Retina (tissue), 1 donor: ENCODE data around the gene MGRN1.

Experiments used
- DNase-seq: peaks from one replicate; pipeline ENCODE4 v3.0.0-alpha.2; 2016

The MGRN1 gene

GRCh38 chr16:4624015-4624826 lies at the start of gene MGRN1:
MGRN1 (plus strand) TSS chr16:4624826; CDS start chr16:4624961, 135 bp downstream.
- DNase-seq = peak; percentile 100

DNA sequence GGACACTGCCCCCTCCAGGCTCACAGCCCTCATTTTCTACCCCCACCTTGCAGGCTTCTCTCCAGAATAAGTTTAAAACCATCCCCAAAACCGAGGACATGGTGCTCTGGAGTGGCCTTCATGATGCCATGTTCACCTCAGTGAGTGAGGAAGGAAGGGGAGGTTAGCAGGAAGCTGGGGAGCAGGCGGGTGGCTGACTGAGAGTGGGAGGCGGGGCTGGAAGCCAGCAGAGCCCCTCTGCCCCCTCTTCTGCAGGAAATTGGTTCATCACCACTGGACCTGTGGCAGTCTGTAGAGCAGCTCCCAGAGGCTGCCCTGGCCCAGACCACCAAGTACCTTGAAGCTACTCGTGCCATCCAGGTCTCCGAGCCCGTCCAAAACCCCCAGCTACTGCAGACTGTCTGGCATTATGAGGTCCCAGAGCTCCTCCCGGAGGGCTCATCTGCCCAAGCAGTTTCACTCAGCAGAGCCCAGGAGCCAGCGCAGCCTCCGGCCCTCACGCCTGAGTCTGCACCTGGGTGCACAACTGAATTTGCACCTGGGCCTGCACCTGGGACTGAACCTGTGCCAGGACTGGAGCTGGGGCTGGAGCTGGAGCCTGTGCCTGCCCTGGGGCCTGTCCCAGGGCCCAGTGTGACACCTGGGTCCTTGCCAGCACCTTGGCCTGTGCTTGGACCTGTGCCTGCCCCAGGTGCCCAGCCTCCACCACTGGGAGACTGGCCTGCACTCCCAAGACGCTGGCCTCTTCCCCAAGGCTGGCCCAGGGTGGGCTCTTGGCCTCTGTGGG lies 49.5 kb upstream of the MGRN1 start:
- DNase-seq = no peak

- no peak for DNase-seq
Measured at GRCh38 chr16:4576008-4576407, 48.6 kb upstream of the MGRN1 start.

- DNase-seq = no peak
Measured at GRCh38 chr16:4578961-4579530, 45.6 kb upstream of the MGRN1 start.

DNA sequence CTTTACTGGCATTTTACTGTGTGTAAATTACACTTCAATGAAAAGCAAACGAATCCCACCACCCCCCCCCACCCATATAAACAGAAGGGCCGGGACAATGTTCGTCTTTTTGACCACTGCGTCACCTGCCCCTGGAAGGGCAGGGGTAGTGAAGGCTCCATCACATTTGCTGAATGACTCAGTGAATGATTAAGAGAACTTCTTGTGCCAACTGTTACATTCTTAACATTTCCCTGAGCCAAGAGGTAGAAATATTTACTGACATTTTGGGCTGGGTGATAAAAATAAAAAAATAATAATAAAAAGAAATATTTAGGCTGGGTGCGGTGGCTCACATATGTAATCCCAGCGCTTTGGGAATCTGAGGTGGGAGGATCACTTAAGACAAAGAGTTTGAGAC lies 44.4 kb upstream of the MGRN1 start:
- DNase-seq = no peak

- DNase-seq = no peak
Measured at GRCh38 chr16:4583906-4584305, 40.7 kb upstream of the MGRN1 start.

DNA sequence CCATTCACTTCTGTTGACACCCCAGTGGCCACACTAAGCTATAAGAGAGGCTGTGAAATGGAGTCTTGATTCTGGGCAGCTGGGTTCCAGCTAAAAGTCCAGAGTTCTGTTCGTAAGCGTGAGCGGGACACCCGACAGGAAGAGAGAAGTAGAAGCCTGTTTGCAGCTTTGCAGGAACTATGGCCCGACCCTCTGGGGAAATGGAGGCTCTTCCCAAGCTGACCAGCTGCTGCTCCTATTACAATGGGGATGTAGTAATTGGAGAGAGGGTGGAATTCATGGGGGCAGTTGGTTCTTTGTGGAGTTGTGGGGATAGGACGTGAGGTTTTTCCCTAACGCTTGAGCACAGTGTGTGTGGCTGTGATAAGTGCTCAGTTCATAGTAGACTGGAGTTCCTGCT lies 38.3 kb upstream of the MGRN1 start:
- DNase-seq = no peak

- DNase-seq = no peak
Measured at GRCh38 chr16:4588386-4588785, 36.2 kb upstream of the MGRN1 start.

- no peak for DNase-seq
Measured at GRCh38 chr16:4588961-4589360, 35.7 kb upstream of the MGRN1 start.

DNA sequence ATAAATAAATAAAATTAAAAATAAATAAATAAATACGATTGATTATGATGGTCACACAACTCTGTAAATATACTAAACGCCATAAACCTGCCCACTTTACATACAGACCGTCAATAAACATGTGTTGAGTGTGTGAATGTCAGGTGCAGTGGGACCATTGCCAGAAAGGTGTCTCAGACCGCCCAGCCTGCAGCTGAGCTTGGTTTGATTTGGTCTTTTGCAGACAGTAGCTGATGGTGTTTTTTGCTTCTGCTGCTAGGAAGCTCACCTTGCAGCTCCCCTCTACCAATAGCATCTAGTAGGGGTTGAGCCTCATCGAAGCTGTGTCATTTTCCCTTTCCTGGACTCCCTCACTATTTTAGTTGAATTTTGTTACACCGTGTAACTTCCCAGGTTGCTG lies 33.4 kb upstream of the MGRN1 start:
- DNase-seq = no peak

DNA sequence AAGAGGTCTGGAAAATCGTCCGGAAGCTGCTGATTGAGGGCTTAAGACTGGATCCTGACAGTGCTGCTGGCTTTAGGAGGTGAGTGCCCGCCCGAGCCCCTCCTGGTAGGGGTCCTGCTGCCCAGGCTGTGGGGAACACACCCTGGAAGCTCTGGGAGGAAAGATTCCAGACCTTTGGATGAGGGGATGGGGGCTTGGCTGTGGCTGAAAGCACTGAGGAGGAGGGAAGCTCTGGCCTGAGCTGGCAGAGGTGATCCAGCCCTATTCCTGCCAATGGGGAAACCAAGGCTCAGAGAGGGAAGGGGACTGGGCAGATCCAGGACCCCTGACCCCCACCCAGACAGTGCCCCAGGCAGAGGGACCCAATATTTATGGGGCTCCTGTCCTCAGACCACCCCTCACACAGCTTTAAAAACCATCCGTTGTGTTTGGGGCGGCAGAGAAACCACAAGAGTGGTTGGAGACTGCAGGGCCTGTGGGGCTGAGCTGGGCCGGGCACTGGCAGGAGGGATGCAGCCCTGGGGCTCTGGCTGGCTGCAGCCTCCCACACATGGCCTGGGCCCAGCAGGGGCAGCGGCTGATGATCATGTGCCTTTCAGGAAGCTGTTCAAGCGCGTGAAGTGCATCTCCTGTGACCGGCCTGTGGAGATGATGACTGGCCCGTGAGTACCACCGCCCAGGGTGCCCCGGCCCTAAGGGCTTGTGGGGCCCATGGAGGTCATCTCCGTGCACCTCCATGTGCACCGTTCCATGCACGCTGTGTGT lies 32.7 kb upstream of the MGRN1 start:
- DNase-seq = peak; percentile 29

DNA sequence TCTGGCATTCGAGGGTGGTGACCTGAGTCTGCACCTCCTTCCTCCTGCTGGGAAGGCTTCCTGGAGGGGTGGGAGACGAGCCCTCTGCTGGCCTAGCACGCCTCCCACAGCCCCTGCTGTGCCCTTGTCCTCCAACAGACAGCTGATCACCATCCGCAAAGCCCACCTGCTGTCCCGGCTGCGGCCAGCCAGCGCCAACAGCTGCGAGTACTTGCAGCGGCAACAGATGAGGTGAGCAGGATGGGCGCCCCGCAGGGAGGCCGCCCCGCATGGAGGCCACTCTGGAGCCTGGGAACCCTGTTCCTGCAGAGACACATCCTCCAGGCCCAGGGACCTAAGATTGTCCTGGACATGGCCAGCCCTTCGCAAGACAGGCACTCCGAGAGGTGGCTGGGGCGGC lies 31.5 kb upstream of the MGRN1 start:
- DNase-seq = peak; percentile 64

- DNase-seq = no peak
Measured at GRCh38 chr16:4594433-4595410, 29.9 kb upstream of the MGRN1 start.

DNA sequence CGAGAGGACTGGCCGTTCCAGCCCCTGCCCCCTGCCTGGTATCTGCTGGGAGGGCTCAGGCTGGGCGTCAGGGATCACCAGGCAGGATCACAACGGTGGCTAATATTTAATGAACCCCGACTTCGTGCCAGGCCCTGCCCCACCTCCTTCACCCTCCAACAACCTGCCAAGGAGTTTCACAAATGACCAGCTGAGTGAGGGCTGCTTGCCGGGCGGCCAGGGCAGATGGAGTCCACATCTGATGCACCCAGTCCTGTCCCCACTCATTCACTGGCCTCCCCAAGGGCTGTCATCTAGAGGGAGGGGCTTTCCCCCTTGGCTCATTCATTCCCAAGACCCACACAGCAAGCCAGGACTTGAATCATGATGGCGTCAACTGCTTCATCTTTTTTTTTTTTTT lies 27.5 kb upstream of the MGRN1 start:
- no peak for DNase-seq

GRCh38 chr16:4599037-4599436 lies 25.6 kb upstream of the MGRN1 start:
- no peak for DNase-seq

GRCh38 chr16:4599545-4599944 lies 25.1 kb upstream of the MGRN1 start:
- no peak for DNase-seq

DNA sequence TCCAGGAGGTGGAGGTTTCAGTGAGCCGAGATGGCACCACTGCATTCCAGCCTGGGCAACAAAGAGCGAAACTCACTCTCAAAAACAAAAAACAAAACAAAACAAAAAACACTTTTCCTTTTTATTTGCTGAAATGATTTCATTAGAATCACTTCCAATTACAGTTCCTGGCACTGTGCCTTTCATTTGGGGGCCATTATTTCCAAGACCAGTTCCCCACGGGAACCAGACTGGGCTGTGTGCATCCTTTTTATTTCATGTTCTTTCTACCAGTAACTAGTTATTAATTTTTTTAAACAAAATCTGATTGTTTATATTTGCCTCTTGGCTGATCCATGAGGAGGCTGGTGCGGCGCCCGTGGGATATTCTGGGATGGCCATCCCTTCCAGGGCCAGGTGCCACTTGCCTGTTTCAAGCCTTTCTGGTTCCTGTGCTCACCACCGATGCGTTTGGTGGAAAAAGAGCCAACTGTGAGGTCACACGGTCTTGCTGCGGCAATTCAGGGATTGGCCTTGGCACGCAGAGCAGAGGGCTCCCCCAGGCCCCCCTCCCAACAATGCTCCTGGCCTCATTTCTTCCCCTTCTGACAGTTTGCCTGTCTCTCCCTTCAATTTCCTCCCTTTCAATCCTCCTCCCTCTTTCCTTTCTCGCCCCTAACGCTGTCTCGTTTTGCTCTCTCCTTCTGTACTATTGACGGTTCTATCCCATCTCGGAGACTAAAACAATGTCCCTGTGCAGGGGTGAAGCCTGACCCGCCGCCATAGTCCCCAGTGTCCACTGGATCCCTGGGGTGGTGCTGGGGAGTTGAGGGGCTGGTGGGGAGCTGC lies 23.4 kb upstream of the MGRN1 start:
- DNase-seq = peak; percentile 54

DNA sequence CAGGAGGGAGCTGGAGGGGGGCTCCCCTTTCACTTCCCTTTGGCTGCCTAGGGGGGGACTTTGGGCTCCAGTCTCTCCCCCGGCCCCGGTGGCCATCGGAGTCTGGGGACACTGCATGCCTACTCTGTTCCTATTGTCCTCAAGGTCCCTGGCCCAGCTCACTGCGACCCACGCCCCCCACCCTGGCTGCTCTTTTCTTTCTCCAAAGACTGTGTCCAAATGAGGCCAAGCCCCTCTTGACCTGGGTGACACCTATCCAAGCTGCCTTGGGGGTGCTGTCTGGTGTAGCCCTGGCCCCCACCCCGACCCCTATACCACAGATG lies 22.8 kb upstream of the MGRN1 start:
- DNase-seq = no peak

- no peak for DNase-seq
Measured at GRCh38 chr16:4602331-4602730, 22.3 kb upstream of the MGRN1 start.

GRCh38 chr16:4603624-4604170 lies 20.9 kb upstream of the MGRN1 start:
- DNase-seq = no peak

GRCh38 chr16:4604401-4604800 lies 20.2 kb upstream of the MGRN1 start:
- DNase-seq = no peak
